ENCODE results near the gene OSBPL3.

OSBPL3 gene

DNA sequence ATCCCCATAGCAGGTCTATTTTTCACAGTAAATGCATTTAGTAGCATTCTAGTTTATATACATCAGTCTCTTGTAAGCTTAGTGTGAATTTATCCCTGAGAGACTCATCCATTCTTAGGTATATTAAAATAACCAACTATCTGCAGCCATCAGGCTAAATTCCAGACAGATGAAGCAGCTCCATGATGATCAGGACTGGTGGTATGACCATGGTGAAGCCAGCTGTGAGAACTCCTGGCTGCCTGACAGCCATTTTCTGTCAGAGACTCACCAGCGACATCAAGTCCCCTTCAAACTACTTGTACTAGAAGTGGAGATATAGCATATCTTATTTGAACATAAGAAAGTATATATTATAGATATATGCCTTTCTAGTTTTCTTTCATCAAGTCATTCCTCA is 152.4 kb downstream of the OSBPL3 start:
- DNase-seq (ENCODE audit: low read depth) = no peak

DNA sequence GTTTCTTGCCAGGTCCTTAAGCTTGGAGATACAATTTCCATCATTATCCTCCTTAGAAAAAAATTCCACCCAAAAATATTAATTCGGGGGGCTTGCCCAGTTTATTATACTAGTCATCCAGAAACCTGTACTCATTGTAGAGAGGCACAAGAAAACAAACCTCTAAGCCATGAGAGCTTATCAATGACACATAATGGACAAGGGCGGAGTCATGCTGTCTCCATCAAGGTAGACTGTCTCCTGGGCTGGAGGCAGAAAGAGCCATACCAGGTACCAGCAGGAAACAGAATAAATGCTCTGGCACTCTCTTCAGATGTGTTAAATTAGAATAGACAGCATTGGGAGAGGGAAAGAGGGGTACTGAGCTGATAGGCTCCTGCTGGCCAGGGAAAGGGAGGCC is 153.0 kb downstream of the OSBPL3 start:
- no peak for DNase-seq (ENCODE audit: low read depth)

DNA sequence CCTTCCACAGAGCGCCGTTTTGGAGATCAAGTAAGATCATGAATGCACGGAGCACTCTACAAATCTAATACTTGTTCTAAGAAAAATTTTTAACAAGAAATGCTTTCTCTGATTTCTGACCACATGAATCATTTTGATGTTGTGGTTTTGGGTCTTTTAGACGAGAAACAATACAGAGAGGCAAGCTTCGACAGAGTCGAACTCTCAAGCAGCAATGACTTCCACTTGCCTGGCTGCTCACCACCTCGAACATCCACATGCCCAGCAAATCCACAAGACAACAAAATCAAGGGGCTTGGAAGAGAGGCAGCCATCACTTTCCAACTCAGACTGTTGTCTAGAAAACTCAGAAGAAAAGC is 153.3 kb downstream of the OSBPL3 start:
- DNase-seq (ENCODE audit: low read depth) = no peak

DNA sequence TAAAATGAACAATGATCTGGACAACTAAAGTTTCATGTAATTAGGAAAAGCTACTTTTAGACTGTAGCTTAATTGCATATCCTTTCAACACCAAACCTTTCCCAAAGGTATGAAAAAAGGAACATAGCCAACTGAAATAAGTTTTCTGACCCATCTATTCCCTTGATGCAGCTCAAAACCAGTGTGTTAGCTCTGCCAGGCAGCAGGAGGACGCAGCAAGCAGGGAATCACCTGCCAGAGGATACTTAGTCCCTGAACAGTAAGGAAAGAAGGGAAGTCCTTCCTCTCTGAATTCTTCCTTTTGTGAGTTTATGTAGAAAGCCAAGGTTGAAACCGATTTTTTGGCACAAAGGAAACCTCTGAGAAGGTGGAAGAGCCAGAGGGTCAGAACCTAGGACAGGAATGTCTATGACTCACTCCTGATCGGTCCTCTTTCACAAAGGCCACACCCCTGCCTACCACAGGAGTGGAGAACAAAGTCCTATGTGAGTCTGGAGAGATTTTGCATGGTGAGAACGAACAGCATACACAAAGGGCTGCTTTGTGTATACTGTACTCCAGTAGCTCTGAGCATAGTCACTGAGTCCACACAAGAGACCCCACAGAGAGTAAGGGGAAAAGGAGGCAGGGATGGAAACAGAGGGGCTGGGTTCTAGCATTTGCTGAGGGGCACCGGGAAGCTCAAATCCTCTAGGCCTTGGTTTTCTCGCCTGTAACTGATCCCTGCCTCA is 153.9 kb downstream of the OSBPL3 start:
- DNase-seq (ENCODE audit: low read depth) = no peak

DNA sequence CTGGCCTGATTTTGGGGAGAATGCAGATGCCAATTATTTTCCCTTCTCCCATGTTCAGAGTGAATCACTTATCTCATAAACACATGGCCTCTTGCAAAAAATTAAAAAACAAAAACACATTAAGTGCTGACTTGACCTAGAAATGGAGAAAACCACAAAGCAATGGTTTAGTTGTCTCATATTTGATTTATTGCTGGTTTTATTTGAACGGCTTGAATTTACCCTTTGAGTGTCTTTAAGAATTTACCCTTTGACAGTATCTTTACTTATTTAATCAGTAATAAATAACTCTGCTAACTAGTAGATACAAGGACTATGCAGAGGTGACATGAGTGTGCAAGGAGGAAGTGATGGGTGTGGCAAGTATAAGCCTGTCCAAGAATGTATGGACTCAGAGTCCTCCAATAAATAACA is 154.6 kb downstream of the OSBPL3 start:
- no peak for DNase-seq (ENCODE audit: low read depth)

DNA sequence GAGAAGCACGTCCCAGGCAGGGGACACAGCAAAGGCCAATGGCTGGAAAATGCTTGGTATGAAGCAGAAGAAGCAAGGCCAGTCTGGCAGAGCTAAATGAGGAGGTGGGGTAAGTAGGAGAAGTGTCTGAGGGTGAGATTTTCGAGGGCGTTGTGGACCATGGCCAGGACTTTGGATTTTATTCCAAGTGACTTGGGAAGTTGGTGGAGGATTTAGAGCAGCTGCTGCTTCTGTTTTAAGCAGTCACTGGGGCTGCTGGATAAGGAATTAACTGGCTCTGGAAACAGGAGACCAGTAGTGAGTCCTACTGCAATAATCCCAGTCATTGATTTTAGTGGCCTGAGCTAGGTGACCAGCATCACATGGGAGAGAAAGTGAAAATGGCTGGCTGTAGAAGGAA is 155.1 kb downstream of the OSBPL3 start:
- DNase-seq (ENCODE audit: low read depth) = no peak

DNA sequence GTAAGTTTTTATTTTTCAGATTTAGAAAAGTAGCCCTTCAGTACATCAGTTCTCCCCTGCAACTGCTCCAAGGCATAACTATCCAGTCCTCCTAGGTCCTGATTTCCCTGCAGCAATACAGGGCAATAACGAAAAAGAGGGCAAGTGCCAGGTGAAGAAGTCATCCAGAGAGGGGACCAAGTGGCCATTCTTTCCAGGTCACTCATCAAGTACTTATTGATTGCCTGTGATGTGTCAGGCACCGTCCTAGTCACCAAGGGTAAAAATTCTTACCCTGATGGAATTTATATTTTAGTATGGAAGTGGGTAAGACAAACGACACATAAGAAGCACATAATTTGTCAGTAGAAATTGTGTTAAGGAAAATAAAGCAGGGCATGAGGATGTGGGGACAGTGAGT is 155.6 kb downstream of the OSBPL3 start:
- no peak for DNase-seq (ENCODE audit: low read depth)

DNA sequence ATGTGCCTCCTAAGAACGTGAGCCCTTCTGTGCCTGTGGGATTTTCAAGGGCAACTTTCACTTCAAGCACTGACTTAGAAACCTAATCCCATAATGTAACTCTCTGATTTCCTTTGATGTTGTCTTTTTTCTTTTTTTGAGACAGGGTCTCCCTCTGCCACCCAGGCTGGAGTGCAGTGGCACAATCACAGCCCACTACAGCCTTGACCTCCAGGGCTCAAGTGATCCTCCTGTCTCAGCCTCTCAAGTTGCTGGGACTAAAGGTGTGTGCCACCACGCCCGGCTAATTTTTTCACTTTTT is 158.3 kb downstream of the OSBPL3 start:
- no peak for DNase-seq (ENCODE audit: low read depth)

DNA sequence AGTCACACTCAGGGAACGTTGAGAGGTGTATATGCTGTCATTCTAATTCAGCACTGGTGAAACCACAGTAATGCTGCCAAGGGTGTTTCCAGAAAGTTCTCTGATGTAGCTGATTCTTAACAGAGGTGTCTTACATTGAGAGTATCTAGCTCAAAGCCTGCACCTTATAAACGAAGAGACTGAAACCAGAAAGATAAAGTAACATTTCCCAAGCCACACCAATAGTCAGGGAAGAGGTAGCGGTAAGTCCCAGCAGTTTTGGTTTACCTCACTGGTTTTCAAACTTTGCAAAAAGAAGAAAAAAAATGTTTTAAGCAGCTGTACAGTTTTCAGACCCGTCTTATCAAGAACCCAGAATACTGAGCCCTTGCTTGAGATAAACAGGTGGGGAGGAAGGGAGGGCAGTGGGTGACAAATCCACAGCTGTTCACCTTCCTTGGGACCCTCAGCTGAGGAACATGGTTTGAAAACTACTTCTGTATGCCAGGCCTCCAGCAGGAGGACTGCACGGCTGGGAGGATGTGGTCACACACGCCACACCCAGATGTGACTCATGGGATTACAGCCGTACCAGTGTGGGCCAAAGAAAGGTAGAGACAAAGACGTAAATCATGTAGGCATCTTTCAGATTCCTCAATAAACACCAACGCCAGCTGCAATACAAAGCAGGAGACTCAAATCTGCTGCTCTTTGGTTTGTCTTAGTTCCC is 158.8 kb downstream of the OSBPL3 start:
- DNase-seq (ENCODE audit: low read depth) = peak; percentile 88

DNA sequence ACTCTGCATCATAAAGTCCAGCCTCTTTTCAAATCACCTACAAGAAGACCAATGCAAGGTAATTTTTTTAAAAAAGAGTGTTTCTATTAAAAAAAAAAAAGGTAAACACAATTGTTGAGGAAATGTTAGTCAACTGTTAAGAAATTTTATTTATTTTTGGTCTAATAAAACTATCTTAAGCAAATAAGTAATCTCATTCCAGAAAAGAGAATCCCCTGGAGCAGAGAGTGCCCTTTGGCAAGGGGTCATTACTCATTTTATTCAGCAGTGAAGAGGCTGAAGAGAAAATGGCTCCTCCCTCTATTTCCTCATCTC is 159.3 kb downstream of the OSBPL3 start:
- DNase-seq (ENCODE audit: low read depth) = no peak

DNA sequence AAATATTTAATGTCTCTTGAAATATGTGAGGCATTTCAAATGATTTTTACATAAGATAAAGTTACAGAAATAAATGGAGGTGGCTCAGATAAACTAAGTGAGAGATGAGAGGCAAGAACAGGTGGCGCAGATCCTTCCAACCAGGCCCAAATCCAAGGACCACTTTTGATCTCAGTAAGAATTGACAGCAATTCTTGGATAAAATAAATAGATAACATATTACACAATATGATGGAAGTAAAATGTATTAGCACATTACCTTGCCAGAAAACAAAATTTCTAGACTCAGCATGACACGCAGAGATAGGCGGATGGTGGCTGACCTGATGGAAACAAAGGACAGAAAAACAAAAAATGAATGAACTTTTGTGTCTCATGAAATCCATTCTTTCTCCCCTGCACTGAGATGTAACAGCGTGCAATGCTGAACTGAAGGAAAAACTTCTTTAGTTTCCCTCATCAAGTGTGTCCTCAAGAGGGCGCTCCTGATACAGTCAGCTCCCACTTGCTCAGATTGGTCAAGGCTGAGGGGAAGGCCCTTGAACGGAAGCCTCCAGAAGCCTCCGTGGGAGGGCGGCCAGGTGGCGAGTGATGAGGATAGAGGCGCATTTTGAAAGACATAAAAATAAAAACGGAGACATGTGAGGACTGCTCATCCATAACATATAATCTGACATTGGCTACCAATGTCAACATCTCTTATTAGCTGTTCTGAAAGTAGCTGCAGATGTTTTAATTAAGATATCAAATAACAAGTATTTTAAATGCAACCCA is 159.9 kb downstream of the OSBPL3 start:
- DNase-seq (ENCODE audit: low read depth) = no peak

DNA sequence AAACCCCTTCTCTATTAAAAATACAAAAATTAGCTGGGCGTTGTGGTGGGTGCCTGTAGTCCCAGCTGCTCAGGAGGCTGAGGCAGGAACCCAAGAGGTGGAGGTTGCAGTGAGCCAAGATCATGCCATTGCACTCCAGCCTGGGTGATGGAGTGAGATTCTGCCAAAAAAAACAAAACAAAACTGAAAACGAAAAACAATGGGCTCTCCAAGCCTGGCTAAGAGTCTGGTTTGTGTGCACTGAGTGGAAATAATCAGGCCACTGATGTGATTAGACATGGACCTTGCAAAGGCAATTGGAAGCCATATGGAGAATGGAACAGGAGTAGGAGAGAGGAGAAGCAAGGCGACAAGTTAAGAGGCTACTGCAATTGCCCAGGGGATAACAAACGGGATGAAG is 162.6 kb downstream of the OSBPL3 start:
- no peak for DNase-seq (ENCODE audit: low read depth)

DNA sequence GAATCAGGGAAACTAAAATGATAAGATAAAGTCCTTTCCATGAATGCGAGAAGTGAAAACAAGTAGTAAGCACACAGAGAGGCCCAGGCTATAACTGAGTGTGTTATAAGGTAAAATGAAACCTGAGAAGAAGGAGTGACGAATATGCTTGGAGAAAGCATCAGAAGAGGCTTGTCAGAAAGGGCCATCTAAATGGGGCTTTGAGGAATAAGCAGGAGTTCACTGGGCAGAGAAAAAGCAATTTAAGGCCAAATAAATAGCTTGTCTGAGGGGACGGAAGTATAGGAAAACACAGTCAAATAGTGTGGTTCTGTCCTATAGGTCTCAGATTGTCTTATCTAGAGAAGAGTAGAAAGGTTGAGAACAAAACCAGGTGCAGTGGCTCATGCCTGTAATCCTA is 163.1 kb downstream of the OSBPL3 start:
- no peak for DNase-seq (ENCODE audit: low read depth)

DNA sequence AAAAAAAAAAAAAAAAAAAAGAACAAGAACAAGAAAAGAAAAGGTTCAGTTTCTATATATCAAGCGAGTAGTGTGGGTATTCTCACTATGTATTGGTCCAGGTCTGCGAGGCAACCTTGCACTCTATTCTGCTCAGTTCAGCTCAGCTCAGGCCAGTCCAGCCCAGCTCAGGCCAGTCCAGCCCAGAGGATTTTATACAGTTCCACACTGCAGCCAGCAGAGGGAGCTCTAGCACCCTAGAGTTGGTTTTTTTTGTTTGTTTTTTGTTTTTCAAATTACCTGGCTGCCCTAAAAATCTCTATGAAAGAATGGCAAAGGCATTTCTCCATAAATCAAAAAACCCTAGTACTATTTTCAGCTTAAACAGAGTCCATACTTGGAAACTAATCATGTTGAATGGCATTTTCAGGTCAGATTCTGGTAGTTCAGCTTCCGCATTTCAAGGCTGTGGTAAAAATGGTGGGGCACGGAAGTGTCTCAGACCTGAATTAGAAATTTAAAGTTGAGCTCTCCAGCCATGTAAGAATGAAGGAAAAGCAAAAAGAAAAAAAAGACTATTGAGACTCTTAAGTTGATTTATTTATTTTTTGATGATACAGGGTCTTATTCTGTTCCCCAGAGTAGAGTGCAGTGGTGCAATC is 167.6 kb downstream of the OSBPL3 start:
- no peak for DNase-seq (ENCODE audit: low read depth)

DNA sequence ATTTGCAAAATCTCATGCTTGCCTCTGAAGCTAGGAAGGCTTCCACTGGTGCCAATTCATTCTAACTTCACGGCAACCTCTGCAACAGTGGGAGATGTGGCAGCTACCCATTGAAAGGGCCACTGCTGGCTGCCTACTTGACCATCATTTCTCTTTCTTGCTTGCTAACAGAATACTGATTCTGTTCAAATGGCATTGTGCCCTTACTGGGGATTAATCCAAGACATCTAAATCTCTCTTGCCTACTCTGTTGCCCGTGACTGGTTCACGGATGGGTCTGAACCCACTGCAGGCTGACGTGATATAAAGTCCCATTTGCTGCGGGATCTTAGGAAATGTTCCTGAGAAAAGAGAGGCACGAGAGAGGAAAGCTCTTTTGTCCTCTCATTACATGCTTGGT is 171.5 kb downstream of the OSBPL3 start:
- no peak for DNase-seq (ENCODE audit: low read depth)

DNA sequence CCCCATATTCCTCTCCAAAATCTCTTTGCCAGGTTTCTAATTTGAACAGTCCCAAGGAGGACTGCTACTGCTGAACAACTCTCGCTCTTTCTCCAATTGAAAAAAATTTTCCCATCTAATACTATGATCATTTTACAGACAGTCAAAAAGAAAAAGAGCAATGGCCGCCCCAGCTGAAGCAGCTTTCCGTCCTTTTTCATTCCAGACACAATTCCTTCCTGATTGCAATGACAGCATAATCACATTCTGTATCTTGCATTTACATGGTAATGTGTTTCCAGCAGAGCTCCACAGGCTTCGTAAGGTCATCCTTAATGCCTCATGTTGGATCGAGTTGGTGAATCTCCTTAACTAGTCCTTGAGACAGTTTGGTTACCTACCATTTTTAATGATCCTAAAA is 177.7 kb downstream of the OSBPL3 start:
- DNase-seq (ENCODE audit: low read depth) = no peak

DNA sequence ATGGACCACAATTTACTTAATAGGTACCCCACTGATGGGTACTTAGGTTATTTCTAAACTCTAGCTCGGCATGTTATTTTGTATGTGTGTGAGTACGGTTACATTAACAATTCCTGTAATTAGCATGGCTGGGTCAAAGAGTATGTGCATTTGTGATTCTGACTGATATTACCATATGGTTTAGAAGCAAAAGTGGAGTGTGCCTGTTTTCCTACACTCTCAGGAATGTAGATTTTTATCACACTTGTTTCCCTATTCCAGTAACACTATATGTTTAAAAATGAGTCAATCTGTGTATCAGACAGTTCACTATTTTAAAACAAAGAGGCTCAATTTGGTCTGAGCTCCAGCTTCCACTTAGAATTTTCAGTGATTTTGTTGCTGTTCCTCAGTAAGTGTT is 178.1 kb downstream of the OSBPL3 start:
- DNase-seq (ENCODE audit: low read depth) = no peak

DNA sequence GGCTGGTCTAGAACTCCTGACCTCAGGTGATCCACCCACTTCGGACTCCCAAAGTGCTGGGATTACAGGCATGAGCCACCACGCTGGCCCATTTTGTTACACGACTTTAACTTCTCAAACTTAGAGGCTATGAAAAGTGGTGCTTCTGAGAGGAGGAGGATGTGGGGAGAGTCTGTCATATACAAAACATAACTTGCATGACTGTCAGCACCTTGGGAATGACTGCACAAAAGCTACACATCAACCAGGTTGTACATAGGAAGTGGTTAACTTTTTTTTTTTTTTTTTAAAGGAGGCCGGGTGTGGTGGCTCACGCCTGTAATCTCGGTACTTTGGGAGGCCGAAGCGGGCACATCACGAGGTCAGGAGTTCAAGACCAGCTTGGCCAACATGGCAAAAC is 179.3 kb downstream of the OSBPL3 start:
- DNase-seq (ENCODE audit: low read depth) = no peak

DNA sequence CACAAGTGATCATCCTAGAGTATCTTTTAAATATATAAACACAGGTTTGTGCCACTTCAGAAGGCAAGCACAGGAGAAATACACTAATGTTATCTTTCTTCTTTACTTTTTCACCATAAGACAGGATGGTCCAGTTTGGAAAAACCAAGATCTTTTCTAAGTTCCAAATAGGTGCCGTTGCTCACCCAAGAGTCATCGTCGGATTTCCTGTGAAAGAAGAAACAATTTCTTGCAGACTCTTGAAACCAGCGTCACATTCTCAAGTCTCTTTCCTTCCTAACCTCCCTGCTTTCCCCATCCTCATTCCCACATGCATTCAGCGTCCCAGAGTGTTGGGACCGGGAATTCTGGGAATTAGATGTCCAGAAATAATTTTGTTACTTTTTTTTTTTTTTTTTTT is 179.9 kb downstream of the OSBPL3 start:
- no peak for DNase-seq (ENCODE audit: low read depth)

DNA sequence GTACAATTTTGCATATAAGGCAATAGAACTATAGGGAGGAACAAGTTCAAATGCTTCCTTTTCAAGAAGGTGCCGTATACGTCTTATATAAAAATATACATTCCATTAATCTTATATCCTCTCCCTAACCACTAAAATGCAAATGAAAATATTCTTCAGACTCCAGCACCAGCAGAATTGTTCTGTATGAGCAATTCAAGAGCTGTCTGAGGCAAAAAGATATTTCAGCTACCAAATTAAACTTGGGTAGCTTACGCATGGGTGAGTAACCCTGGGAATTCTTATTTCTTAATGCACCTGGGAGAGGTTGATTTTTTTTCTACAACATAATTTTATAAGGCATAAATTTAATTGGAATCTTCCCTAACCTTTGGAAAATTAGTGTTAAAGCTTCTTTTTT is 180.5 kb downstream of the OSBPL3 start:
- no peak for DNase-seq (ENCODE audit: low read depth)

DNA sequence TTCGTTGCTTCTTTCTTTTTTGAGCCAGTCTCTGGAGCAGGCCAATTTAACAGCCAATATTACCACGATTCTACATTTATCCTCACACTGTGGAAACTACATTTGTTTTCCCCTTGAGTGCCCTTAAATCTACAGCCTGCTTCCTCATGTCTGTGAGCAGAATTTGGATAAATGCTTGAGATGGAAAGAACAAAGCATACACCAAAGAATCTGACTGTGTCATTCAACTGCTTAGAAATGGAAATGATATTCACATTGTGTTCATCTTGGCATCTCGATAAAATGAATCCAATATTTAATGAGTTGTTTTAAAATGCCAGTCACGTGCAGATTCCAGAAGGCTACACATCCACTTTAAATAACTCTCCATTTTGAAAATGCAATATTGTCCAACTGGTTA is 181.7 kb downstream of the OSBPL3 start:
- DNase-seq (ENCODE audit: low read depth) = no peak

DNA sequence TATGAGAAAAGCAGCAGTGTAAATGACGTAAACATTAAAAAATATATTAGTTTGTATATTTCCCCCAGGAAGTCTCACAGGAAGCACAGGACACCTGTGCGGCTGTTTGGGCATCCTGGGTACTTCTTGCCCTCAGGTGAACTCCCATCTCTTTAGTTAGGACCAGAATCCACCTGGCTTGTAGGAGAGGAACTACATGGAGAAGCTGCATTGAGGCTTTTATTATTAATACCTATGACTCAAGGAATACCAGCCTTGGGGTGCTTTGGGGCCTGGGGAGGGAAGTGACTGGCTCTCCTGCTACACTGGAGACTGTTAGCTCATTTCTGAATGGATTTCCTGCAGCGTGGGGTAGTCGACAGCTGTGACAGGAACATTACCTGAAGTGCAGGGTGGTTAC is 182.7 kb downstream of the OSBPL3 start:
- no peak for DNase-seq (ENCODE audit: low read depth)

DNA sequence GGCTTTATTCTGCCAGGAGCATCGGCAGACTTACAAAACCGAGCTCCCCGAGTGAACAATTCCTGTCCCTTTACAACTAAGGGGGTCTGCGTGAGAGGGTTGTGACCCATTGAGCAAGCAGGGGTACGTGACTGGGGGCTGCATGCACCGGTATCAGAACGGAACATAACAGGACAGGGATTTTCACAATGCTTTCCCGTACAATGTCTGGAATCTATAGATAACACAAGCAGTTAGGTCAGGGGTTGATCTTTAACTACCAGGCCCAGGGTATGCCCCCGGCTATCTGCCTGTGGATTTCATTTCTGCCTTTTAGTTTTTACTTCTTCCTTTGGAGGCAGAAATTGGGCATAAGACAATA is 184.6 kb downstream of the OSBPL3 start:
- DNase-seq (ENCODE audit: low read depth) = no peak
